Cortex of kidney (tissue), 1 donor: ENCODE data around the gene MAFB.

Experiments
- DNase-seq: peaks from one replicate; lab custom pipeline; 2025; lab: John Stamatoyannopoulos, UW

Gene MAFB

GRCh38 chr20:40682104-40682981, 6.7 kb downstream of the MAFB start:
- DNase-seq = no peak

- no peak for DNase-seq
Observed at GRCh38 chr20:40681684-40682083, 7.4 kb downstream of the MAFB start.

GRCh38 chr20:40681165-40681564, 7.9 kb downstream of the MAFB start:
- no peak for DNase-seq

- no peak for DNase-seq
Observed at GRCh38 chr20:40680161-40680959, 8.7 kb downstream of the MAFB start.

- no peak for DNase-seq
Observed at GRCh38 chr20:40679184-40679583, 9.9 kb downstream of the MAFB start.

DNA sequence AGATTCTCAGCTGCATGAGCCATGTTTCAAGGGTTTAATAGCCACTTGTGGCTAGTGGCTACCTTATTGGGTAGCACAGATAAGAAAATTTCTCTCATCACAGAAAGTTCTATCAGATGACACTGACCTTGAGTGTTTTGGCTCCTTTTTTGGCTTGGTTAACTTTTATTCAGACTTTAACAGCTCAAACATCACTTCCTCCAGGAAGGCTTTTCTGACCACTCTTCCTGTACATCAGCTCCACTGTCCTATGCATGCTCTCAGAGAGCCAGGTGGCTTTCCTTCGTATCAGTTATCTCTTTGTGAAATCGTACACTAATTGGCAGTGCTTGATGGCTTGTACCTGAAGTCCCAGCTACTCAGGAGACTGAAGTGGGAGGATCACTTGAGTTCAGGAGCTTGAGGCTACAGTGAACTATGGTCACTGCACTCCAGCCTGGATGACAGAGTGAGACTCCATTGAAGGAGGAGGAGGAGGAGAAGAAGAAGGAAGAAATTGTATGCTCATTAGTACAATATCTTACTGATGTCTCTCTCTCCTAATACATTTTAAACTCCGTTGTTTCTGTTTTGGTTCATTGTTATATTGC, 10.7 kb downstream of the MAFB start:
- DNase-seq = no peak

- no peak for DNase-seq
Observed at GRCh38 chr20:40677343-40677924, 11.6 kb downstream of the MAFB start.

DNA sequence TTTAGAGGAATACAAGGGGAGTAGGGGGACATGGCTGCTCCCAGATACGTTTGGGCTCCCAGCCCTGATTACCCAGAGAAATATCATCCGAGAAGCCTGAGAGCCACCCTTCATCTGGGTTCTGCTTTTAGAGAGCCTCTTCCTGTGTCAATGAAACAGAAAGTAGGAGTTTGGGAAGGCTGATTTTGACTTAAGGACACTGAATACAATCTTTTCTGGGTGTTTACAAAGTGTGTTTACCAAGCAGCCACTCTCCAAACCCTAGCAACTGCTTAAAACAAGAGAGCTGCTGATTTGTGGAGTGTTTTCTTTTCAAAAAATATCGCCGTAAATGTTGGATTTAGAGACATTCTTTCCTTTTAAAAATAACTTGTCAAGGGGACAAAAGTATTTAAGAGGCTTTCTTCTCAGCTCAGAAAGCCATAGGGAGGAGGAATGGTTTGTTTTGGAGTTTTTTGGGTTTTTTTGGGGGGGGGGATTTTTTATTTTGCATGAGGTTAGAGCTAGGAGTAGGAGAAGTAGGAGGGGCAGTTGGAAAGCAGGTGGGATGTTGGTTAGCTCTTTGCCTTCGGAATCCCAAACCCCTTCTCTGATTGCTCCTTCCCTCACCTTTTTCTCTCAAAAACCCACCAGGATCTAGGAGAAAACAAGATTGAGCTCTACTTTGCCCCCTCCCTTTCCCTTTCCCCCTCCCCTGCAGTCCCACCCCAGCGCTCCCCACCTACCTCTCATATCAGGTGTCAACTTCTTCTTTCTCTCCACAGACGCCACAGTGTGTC, 12.4 kb downstream of the MAFB start:
- DNase-seq = no peak

- DNase-seq = no peak
Observed at GRCh38 chr20:40675599-40676221, 13.3 kb downstream of the MAFB start.

DNA sequence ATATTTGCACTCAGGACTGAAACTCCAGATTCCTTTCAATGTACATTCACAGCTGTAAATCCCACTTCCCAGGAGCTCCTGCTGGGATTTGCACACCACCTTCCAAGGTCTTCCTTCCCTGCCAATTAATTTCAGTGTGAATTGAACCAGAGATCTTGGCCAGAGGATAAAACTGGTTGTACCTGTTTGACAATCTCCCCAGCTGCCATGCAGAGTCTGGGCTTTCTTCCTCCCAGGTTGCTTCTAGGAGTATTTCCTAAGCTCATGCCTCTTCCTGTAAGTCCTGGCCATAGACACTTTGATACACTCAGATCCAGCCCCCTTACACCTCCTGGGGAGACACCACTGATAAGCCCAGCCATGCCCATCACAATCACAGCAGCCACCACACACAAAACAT, 15.6 kb downstream of the MAFB start:
- no peak for DNase-seq

DNA sequence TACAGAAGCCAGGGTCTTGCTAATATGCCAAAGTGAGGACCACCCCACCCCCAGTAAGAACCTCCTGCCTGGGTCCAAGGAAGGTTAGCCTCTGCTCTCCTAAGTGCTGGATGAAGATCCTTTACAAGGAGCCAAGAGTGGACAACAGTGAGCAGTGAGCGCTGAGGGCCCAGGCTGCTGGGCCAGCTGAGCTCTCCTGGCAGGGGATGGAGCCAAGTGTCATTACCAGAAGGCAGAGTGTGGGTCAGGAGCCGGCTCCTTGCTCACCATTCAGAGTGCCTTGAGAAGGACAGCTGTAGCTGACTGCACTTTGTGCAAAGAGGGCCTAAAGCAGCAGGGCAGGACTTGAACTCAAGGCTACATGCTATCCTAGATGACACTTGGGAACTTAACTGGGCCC, 16.9 kb downstream of the MAFB start:
- no peak for DNase-seq

DNA sequence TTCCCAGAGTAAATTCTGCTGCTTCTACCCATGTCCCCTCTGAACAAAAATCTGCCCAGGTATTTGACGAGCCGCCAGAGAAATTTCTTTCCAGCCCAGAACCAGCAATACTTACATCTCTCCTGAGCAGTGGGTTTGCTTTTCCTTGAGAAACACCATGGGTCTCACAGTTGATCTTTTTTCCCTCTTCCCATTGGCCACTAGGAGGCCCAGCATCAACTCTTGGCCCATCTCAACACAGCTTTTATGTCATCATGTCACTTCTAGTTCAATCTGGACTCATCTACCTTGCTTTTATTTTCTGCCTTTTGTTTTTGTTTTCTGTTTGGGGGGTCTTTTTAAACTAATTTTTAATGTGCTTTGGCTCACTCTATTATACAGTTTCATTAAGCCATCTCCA, 18.8 kb downstream of the MAFB start:
- no peak for DNase-seq

DNA sequence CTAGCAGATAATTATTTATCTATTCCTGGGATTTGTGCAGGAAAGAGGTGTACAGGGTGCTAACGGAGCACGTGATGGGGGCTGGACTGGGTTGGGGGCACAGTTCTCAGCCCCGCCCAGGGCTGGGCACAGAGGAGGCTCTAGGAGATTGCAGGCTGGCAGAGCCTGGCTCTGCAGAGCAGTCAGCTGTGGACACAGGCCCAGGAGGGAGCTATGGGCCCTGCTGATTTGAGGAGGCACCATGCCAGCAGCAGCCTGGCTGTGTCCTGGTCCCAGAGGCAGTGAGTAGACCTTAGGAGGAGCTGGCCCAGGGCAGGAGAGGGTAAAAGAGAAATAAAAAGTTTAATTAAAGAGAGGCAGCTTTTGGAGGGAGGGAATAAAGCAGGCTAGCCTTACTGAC, 19.3 kb downstream of the MAFB start:
- DNase-seq = no peak

DNA sequence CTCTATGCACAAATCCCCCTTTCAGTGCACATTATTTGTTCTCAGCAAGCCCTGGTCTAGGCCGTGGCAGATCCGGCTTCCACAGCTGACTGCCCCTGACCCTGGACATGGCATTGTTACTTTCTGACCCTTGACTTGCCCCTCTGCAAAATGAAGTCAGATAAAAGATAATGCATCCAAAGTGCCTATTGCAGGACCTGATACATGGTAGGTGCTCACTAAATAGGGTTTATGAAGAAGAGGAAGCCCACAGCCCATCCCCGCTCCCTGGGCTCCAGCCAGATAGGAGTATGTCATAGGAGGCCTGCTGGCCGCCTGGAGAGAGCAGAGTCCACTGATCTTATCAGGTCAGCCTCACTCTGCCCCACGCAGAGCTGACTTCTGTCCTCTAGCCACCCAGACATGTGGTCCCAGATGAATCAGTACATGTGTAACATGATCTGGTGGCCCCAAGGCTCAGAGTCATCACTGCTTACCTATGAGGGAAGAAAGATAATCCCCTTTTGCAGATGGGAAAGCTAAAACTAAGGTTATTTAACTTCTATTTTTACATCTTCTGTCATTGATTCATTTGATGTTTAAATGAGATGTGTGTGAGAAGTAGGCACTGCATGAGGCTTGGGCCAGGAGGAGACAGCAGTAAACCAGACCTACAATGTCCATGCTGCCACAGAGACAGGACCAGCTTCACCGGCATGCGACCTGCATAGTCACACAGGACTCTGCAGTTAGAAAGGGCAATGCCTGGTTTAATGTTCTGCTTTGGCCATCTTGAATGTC, 20.4 kb downstream of the MAFB start:
- no peak for DNase-seq

GRCh38 chr20:40667503-40667902, 21.5 kb downstream of the MAFB start:
- DNase-seq = no peak

- DNase-seq = no peak
Observed at GRCh38 chr20:40666336-40666735, 22.7 kb downstream of the MAFB start.

GRCh38 chr20:40664891-40665290, 24.1 kb downstream of the MAFB start:
- no peak for DNase-seq

DNA sequence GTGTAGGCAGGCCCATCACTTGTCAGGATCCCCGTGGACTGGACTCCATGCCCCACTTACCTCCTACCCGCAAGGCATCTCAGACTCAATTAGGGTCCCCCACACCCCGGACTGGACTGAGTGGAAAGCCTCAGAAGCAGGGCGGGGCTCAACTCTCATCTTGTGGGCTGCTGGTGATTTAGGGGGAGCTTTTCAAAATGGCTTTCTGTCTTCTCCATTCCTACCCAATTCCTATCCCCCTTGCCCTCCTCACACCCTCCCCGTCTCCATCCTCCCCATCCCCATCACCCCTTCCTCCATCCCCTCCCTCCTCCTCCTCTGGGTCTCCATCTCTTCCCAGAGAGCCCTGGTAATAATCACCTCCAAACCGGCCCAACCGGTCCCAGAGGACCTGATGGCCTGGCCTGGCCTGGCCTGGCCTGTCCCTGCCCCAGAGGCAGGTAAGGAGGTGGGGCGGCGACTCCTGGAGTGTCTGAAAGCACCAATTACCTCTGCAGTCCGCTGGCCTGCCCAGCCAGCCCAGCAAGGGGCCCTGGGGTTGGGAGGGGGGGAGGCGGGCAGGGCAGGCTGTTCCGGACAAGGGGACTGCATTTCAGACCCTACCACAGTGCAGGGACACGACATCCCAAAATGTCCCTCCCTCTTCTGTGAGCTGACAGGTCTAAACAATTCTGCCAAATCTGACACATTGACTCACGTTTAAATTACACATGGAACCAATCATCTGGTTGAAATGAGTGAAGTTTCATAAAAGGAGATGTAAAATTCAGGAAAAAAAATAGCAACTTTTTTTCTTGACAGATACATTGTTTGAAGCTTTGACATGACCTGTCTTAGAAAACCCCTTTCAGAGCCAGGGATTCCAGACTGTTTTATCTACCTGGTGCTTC, 24.8 kb downstream of the MAFB start:
- no peak for DNase-seq

GRCh38 chr20:40663304-40663790, 25.7 kb downstream of the MAFB start:
- no peak for DNase-seq
